OCI-M1 (cell line): ENCODE data around the gene ZNF780B.
A peak's percentile ranks its signal among the peaks of the same experiment; 100 is the strongest.
"Not testable (repeated sequence)": the region's sequence is repeated elsewhere in the genome, so short reads cannot be mapped to it uniquely, and the experiment has no call there.

Source experiments
- DNase-seq: peaks from one replicate; lab custom pipeline; 2025; lab: John Stamatoyannopoulos, UW

The ZNF780B gene

GRCh38 chr19:40038047-40038446, 18.0 kb downstream of the ZNF780B start:
- not testable (repeated sequence) for DNase-seq

DNA sequence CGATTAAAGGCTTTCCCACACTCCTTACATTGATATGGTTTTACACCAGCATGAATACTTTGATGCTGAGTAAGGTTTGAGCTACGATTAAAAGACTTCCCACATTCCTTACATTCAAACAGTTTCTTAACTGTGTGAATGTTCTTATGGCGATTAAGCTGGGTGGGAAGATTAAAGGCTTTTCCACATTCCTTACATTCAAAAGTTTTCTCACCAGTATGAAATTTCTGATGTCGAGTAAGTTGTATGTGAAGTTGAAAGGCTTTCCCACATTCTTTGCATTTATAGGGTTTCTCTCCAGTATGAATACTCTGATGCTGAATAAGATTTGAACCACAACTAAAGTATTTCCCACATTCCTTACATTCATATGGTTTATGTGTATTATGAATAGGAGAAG, 20.0 kb downstream of the ZNF780B start:
- no peak for DNase-seq

- no peak for DNase-seq
Measured at GRCh38 chr19:40033989-40034560, 22.0 kb downstream of the ZNF780B start.

- no peak for DNase-seq
Measured at GRCh38 chr19:40026597-40026970, 29.4 kb downstream of the ZNF780B start.

GRCh38 chr19:40025938-40026596, 30.0 kb downstream of the ZNF780B start:
- DNase-seq = no peak

- no peak for DNase-seq
Measured at GRCh38 chr19:40023969-40024368, 32.1 kb downstream of the ZNF780B start.

GRCh38 chr19:40013991-40014390, 42.0 kb downstream of the ZNF780B start:
- no peak for DNase-seq

DNA sequence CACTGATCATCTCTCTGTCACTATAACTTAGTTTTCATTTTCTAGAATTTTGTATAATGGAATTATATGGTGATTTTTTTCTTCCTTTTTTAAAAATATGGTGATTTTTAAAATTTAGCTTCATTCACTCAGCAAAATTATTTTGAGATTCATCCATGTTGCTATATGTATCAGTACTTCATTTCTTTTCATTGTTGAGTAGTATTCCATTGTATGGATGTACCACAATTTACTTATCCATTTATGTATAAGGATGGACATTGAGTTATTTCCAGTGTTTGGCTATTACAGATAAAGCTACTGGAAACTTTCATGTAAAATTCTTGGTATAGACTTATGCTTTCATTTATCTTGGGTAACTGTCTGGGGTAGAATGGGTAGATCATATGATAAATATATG, 46.4 kb downstream of the ZNF780B start:
- DNase-seq = no peak

DNA sequence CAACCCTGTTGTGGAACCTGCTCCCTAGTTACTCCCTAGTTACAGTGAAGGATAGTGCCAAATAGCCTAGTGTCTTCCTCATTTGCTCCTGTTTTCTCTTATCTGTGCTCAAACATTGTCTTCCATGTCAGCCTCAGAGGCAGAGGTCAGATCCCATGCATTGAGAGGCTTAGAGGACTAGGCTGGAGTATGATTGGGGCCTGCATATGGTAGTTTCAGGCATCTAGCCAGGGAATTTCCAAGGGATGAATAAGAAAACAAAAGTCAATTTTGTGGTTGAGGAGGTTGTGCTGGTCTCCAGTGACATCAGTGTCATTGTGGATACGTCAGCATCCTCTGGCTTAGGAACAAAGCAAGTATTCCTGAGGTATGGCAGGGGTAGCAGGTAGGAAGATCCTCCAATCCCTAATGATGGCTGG, 49.7 kb downstream of the ZNF780B start:
- peak; percentile 68 for DNase-seq

DNA sequence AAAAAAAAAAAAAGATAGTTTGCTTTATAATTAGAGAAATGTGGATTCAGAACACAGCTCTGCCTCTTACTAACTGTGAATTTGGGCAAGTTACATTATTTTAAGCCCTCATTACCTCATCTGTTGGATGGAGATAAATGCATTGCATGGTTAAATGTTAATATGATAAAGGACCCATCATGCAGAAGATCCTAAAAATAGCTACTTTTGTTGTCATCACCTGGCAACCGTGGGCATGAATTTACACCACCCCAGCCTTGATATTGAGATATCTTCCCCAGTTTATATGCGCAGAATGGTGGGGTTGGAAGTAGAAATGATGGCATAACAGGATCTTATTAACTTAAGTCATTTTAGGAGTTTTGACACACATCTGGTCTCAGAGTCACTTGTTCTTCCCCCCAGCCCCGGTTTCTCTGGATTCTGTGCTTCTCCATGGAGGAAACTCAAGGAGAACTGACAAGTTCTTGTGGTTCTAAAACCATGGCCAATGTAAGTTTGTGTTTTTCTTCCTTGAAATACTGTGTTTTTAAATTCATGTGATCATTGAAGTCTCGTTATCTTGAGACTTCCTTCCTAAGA, 50.2 kb downstream of the ZNF780B start:
- DNase-seq = peak; percentile 67

DNA sequence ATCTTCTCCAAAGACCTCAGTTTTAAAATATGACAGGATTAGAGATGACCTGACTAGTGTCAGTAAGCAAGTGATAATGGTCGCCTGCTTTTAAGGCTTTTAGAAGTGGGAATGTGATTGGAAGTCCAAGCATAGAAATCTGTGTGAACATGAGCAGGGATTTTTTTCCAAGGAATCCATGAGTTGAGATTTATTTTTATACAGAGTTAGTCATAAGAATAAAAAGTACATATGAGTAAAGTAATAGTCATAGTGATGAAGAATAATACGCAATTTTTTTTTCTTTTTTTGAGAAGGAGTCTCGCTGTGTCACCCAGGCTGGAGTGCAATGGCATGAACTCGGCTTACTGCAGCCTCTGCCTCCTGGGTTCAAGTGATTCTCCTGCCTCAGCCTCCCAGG, 57.5 kb downstream of the ZNF780B start:
- DNase-seq = no peak

GRCh38 chr19:39997638-39998216, 58.3 kb downstream of the ZNF780B start:
- DNase-seq = no peak

DNA sequence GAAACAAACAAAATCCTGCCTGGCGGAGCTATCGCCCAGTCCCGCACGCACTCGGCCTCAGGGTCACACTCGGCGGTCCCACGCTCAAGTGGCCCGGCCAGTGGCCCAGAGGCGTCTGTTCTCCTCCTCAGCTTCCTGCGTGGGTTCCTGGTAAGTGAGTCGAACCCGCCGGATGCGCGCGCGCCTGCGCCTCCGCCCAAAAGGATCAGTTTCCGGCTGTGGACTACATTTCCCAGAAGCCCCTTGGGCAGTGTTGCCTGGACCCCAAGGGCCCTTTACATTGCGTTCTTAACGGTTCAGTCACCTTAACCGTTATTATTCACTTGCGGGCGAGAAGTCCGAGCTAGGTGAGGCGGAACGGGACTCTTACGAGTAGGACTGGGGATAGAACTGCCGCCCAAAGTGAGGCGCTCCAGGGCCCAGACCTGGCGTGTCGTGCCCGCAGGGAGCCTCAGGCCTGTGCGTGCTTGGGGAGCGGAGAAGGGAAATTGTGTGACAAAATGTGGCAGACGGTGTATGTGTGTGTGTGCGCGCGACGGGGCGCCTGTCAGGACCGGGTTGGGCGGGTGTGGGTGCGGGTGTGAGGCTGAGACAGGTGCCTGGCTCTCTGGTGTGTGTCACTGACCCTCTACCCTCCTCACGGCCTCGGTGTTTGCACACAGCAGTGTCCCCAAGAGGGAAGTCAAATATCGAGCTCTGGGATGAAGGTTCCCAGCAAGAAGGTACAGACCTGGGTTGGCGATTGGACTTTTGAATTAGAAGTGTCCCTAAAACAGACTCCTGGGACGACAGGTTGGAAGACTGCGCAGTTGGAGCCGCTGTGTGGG, 59.0 kb downstream of the ZNF780B start, which contains the start of gene ZNF546:
Gene ZNF546 (plus strand): TSS at position 250 of the 827 bp plus-strand sequence. CDS start 1,267 bp downstream, outside the sequence.
- peak; percentile 95 for DNase-seq

- peak; percentile 73 for DNase-seq
Measured at GRCh38 chr19:39996218-39996810, 59.7 kb downstream of the ZNF780B start.

DNA sequence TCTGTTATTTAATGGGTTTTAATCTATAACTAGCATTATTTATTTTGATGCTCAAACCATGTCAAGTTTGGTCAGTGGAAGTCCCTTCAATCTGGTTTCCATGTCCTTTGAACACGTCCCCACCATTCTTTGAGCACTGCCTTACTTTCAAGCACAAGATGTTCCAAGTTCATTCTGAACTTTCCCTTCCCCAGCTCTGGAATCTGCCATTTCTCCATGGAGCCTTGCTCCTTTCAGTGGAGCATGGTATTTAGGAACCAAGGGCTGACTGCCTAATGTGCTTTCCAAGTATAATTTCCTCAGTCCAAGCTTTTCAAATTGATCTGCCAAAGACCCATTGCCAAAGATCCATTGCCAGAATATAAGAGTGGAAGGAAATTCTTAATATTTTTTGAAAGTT, 60.2 kb downstream of the ZNF780B start:
- no peak for DNase-seq

DNA sequence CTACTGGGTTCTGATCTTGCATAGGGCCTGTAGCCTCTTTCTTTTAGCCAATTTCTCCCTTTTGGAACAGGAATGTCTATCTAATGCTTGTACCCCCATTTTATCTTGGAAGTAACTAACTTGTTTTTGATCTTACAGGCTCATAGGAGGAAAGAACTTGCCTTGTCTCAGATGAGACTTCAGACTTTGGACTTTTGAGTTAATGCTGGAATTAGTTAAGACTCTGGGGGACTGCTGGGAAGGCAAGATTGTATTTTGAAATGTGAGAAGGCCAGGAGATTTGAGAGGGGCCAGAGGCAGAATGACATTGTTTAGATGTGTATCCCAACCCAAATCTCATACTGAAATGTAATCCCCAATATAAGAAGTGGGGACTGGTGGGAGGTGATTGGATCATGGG, 61.7 kb downstream of the ZNF780B start:
- no peak for DNase-seq

DNA sequence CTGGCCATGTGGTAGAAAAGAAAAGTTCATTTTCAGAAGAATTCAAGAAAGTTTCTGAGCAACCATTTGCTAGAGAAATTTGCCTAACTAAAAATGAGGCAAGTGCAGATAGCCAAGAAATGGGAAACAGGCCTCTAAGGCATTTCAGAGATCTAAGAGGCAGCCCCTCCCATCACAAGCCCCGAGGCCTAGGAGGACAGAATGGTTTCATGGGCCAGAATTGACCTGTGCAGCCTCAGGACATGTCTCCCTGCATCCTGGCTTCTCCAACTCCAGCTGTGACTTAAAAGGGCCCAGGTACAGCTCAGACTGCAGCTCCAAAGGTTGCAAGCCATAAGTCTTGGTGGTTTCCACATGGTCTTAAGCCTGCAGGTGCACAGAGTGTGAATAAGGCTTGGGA, 62.4 kb downstream of the ZNF780B start:
- DNase-seq = no peak

DNA sequence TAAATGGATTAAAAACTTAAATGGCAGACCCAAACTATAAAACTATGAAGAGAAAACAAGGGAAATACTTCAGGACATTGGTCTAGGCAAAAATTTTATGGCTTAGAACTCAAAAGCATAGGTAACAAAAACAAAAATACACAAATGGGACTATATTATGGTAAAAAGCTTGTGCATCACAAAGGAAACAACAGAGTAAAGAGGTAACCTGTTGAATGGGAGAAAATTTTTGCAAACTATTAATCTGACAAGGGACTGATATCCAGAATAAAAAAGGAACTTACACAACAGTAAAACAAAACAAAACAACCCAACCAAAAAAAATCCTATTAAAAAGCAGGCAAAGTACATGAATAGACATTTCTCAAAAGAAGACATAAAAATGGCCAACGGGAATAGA, 68.4 kb downstream of the ZNF780B start:
- no peak for DNase-seq

GRCh38 chr19:39987167-39987566, 68.9 kb downstream of the ZNF780B start:
- DNase-seq = no peak

DNA sequence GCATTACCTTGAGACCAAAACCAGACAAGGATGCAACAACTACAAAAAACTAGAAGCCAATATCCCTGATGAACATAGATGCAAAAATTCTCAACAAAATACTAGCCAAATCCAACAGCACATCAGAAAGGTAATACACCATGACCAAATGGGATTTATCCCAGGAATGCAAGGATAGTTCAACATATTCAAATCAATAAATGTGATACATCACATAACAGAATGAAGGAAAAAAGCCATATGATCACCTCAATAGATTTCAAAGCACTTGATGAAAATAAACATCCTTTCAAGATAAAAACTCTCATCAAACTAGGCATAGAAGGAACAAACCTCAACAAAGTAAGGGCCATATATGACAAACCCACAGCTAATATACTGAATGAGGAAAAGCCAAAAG, 69.4 kb downstream of the ZNF780B start:
- DNase-seq = no peak

DNA sequence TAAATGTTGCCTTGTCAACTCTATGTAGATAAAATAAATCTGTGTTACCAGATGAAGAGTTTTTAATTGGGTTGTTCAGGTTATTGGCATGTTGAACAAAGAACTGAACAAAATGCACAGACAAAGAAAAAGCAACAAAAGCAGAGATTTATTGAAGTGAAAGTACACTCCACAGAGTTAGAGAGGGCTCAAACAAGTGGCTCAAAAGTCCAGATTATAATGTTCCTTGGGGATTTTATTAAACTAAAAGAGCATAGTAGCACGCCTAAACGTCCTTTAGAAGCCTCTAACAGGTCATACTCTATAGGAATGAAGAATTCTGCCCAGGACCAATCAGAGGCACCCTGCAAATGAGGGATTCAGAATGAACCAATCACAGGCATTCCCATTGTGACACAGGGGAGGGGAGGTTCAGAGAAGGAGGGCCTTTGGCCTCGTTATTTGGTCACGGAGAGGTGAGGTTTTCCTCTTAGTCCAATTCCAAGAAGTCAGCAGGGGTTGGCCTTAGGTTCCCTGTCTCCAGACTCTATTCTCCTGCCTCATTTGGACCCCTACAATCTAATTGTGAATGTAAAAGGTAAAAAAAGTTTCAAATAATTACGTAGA, 72.2 kb downstream of the ZNF780B start:
- no peak for DNase-seq

- DNase-seq = no peak
Measured at GRCh38 chr19:39982883-39983282, 73.1 kb downstream of the ZNF780B start.
